ENCODE measurements around the gene ARMH2. TPM values are rescaled to one million over a fixed set of nuclear protein-coding genes. Genes with fewer than 3 reads are reported as not detected.
"Not testable (repeated sequence)": the region's sequence is repeated elsewhere in the genome, so short reads cannot be mapped to it uniquely, and the experiment has no call there.

Gene ARMH2
- total RNA-seq, 1 donor from 2014 or later = 0.78 TPM

DNA sequence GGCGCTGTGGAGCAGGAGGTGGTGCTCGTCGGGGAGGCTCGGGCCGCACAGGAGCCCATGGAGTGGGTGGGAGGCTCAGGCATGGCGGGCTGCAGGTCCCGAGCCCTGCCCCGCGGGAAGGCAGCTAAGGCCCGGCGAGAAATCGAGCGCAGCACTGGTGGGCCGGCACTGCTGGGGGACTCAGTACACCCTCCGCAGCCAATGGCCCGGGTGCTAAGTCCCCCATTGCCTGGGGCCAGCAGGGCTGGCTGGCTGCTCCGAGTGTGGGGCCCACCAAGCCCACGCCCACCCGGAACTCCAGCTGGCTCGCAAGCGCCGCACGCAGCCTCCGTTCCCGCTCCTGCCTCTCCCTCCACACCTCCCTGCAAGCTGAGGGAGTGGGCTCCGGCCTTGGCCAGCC lies 32.7 kb downstream of the ARMH2 start:
- intact Hi-C loops (cut with micrococcal nuclease) = loop anchor here (1.0 to 10.0 kb wide), 8 partner anchors 8 to 481 kb away; partner anchors contain the start of gene GMNN

DNA sequence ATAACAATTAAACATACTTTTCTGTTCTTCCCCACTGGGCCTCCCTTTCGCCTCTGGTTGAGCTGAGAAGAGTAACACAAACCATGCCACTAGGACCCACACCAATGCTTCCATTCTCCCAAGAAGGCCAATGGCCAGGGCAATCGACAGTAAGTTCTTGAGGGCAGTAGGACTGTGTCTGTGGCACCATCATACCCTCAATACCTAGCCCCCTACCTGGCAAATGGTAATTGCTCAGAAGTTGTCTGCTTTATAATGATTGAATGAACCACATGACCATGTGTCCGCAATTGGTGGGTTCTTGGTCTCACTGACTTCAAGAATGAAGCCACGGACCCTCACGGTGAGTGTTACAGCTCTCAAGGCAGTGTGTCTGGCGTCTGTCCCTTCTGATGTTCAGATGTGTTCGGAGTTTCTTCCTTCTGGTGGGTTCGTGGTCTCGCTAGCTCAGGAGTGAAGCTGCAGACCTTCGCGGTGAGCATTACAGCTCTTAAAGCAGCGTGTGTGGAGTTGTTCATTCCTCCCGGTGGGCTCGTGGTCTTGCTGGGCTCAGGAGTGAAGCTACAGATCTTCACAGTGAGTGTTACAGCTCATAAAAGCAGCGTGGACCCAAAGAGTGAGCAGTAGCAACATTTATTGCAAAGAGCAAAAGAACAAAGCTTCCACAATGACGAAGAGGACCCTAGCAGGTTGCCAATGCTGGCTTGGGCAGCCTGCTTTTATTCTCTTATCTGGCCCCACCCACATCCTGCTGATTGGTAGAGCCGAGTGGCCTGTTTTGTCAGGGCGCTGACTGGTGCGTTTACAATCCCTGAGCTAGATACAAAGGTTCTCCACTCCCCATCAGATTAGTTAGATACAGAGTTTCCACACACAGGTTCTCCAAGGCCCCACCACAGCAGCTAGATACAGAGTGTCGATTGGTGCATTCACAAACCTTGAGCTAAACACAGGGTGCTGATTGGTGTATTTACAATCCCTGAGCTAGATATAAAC lies 33.6 kb downstream of the ARMH2 start:
- intact Hi-C loops (cut with micrococcal nuclease) = loop anchor here (10.0 kb wide), 1 partner anchor 480 kb away; no protein-coding TSS in a partner anchor

GRCh38 chr6:24763578-24763977 lies 35.1 kb downstream of the ARMH2 start:
- intact Hi-C loops (cut with micrococcal nuclease) = loop anchor here (10.0 kb wide), 1 partner anchor 479 kb away; no protein-coding TSS in a partner anchor

DNA sequence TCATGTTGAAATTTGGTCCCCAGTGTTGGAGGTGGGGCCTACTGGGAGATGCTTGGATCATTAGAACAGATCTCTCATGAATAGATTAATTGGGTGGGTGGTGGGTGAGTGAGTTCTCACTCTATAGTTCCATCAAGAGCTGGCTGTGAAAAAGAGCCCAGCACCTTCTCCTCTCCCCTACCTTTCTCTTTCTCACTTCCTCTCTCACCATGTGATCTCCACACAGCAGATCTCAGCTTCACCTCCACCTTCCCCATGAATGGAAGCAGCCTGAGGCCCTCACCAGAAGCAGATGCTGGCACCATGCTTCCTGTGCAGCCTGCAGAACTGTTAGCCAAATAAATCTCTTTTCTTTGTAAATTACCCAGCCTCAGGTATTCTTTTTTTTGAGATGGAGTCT lies 36.9 kb downstream of the ARMH2 start:
- intact Hi-C loops (cut with micrococcal nuclease) = loop anchor here (10.0 kb wide), 1 partner anchor 477 kb away; no protein-coding TSS in a partner anchor

DNA sequence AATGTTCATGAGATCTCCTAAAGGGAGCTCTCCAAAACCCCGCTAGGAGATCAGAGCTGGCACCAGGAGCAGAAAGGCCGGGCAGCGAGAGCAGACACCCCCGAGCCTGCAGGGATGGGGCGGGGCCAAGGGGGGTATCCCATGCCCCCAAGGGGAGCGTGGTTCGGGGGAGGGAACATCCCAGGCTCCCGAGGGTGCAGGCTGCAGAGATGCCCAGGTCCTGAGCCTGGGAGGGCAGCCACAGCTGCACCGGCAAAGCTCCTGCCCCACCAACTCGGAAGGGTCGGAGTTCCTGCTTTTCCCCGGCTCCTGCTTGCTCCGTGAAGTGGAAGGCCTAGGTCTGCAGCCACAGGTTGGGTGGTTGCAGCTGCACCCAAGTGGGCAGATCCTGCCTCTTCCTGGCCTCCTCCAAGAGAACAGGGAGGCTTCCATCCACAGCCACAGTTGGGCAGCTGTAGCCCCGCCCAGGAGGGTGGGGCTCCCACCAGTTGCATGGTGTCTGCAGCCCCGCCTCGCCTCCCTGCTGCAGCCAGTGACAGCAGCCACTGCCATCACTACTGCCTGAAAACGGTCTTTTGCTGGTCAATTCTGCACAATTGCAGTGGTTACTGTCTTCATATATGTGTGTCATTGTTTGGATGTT lies 37.4 kb downstream of the ARMH2 start:
- intact Hi-C loops (cut with micrococcal nuclease) = loop anchor here (10.0 kb wide), 1 partner anchor 477 kb away; no protein-coding TSS in a partner anchor

GRCh38 chr6:24760210-24760609 lies 38.5 kb downstream of the ARMH2 start:
- intact Hi-C loops (cut with micrococcal nuclease) = loop anchor here (10.0 kb wide), 1 partner anchor 475 kb away; no protein-coding TSS in a partner anchor

- intact Hi-C loops (cut with micrococcal nuclease) = loop anchor here (10.0 kb wide), 1 partner anchor 475 kb away; no protein-coding TSS in a partner anchor
Observed at GRCh38 chr6:24759718-24760117, 39.0 kb downstream of the ARMH2 start.

DNA sequence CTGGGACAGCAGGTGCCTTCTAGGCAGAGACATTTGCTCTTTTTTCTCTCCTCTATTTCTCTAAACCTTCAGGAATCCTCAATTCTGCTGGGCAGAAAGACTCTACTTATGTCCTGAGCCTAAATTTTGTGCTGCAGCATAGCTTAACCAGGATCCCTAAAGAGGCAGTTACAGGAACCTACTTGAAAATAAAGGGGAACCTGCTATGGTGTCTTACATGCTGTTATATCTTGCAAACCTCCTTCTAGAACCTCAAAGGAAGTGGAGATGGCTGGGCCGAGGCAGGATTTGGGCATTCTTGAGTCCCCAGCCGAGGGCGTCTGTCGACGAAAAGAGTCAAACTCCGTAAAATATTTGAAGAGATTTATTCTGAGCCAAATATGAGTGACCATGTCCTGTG lies 41.1 kb downstream of the ARMH2 start:
- intact Hi-C loops (cut with micrococcal nuclease) = no loop called here

GRCh38 chr6:24755279-24755678 lies 43.4 kb downstream of the ARMH2 start:
- intact Hi-C loops (cut with micrococcal nuclease) = no loop called here

DNA sequence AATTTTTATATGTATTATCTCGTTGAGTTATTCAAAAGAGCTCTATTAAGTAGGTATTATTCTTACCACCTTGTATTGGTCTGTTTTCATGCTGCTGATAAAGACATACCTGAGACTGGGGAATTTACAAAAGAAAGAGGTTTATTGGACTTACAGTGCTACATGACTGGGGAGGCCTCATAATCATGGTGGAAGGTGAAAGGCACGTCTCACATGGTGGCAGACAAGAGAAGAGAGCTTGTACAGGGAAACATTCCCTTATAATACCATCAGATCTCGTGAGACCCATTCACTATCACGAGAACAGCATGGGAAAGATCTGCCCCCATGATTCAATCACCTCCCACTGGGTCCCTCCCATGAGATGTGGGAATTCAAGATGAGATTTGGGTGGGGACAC lies 44.3 kb downstream of the ARMH2 start:
- intact Hi-C loops (cut with micrococcal nuclease) = not testable (repeated sequence)

DNA sequence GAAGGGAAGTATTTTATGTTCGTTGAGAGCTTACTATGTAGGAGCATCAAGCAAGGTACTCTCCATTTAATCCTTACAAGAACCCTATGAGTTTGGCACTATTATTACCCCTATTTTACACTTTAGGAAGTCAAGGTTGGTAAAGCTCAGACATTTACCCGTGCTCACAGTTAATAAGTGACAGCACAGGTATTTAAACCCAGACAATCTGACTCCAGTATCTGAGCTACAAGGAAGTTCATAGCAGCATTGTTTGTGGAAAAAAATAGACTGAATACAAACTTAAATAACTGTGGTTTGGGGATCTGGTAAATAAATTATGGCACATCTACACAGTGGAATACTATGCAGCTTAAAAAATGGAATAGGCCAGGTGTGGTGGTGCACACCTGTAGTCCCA lies 45.2 kb downstream of the ARMH2 start:
- intact Hi-C loops (cut with micrococcal nuclease) = no loop called here

DNA sequence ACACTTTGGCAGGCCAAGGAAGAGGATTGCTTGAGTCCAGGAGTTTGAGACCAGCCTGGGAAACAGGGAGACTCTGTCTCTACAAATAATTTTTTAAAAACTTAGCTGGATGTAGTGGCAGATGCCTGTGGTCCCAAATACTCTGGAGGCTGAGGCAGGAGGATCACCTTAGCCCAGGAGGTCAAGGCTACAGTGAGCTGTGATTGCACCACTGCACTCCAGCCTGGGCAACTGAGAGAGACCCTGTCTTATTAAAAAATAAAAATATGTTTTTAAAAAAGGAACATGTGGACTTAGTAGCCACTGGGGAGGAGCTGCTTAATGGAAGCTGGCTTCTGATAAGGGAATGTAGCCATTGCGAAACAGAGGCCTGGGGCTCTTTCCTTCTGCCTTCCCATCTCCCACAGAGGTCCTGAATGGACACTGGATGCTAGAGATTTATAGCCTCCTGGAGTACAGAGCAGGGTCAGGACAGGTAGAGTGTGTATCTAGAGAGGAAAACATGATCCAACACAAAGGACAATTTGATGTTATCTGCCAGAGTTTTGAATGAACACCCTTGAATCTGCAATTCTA lies 45.7 kb downstream of the ARMH2 start:
- intact Hi-C loops (cut with micrococcal nuclease) = no loop called here

GRCh38 chr6:24752503-24752902 lies 46.2 kb downstream of the ARMH2 start:
- intact Hi-C loops (cut with micrococcal nuclease) = no loop called here

DNA sequence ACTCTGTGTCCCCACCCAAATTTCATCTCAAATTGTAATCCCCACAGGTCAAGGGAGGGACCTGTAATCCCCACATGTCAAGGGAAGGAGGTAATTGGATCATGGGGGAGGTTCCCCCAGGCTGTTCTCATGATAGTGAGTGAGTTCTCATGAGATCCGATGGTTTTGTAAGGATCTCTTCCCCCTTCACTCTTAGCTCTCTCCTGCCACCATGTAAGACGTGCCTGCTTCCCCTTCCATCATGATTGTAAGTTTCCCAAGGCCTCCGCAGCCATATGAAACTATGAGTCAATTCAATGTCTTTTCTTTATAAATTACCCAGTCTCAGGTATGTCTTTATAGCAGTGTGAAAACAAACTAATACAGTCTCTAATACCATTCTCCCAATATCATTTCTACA lies 47.8 kb downstream of the ARMH2 start:
- intact Hi-C loops (cut with micrococcal nuclease) = not testable (repeated sequence)

DNA sequence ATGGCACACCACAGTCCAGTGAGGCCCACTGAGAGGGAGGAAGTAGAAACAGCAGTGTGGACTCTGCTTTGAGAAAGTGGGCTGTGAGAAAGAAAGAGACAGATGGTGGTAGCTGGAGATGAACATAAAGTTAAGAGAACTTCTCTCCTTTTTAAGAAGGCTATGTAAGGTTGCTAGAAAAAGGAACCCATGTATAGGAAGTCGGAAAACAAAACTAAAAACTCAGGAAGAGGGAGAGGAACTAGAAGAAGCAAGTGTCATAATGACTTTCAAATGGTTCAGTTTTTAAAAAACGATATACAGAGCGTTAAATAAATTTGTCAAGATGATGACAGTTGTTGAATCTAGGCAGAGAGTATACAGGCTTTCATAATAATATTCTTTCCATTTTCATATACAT lies 49.4 kb downstream of the ARMH2 start:
- intact Hi-C loops (cut with micrococcal nuclease) = no loop called here

Other genes with a start within 250 kb of the ARMH2 start
- not detected in 2 replicates for gene KIAA0319, start 152.7 kb downstream of the ARMH2 start, total RNA-seq
- gene TDP2, start 132.0 kb downstream of the ARMH2 start, total RNA-seq = 47.0 and 49.3 TPM in 2 replicates
- gene ACOT13, start 131.8 kb downstream of the ARMH2 start, total RNA-seq = 20.4 and 21.0 TPM in 2 replicates
- gene C6orf62, start 79.8 kb downstream of the ARMH2 start, total RNA-seq = 118 and 123 TPM in 2 replicates
- gene GMNN, start 24.0 kb downstream of the ARMH2 start, total RNA-seq = 58.1 and 61.1 TPM in 2 replicates
- gene RIPOR2, start 137.0 kb upstream of the ARMH2 start, total RNA-seq = 214 and 216 TPM in 2 replicates